Measurements from ENCODE around the gene CACNA2D4.

- TF ChIP-seq POLR2A (IDR thresholded peaks at IDR 0.05) (no peak), CTCF (IDR thresholded peaks at IDR 0.05) (no peak)
Measured at GRCh38 chr12:1879633-1880032, 38.8 kb downstream of the CACNA2D4 start.

All from heart left ventricle (tissue), 13 donors.